PC-3 (cell line): ENCODE measurements around the gene NFKBIA. TPM values are rescaled to one million over a fixed set of nuclear protein-coding genes. Genes with fewer than 3 reads are reported as not detected.
A peak's percentile ranks its signal among the peaks of the same experiment; 100 is the strongest.

Experiments used
- ATAC-seq: fragments of 200-7000 bp; cut with Tn5 transposase; 2 replicates; pipeline ENCODE4 v1.9.1; 2020; ENCODE audit warnings: mild to moderate bottlenecking, moderate library complexity
- BruUV-seq: library from RNA; stranded (reverse); fragments of 400-500 nt; replicated peaks from 2 replicates; lab custom pipeline; 2021; lab: Mats Ljungman, UMichigan
- CTCF ChIA-PET: fragments of 300-600 bp; sonication (Branson Sonifier 250); formaldehyde crosslinking; loops from one replicate; lab custom pipeline; 2022; ENCODE audit warnings: antibody characterized with exemption; lab: Charles Lee
- POLR2A ChIA-PET: fragments of 300-600 bp; sonication (Branson Sonifier 250); formaldehyde crosslinking; loops from one replicate; lab custom pipeline; 2022; ENCODE audit warnings: antibody characterized with exemption; ENCODE audit not compliant: unreplicated experiment; lab: Charles Lee
- DNase-seq: peaks from one replicate; pipeline ENCODE4 v3.0.0-alpha.2; 2015
- H2AFZ ChIP-seq: fragments of 300-600 bp; sonication (generic); 2 replicates; pipeline ENCODE4 v1.6.0; 2016; ENCODE audit warnings: antibody characterized with exemption, low read length
- H3F3A ChIP-seq: fragments of 300-600 bp; sonication (generic); one replicate; pipeline ENCODE4 v1.6.0; 2017; ENCODE audit warnings: antibody characterized with exemption, low read length, control low read depth, mild to moderate bottlenecking; ENCODE audit not compliant: unreplicated experiment
- H3K27ac ChIP-seq: fragments of 300-600 bp; sonication (generic); 2 replicates; pipeline ENCODE4 v1.5.1; 2016; ENCODE audit warnings: mild to moderate bottlenecking, low read length
- H3K27me3 ChIP-seq: fragments of 300-600 bp; sonication (generic); 2 replicates; pipeline ENCODE4 v1.6.1; 2016; ENCODE audit warnings: low read length, mixed read lengths
- H3K36me3 ChIP-seq: fragments of 300-600 bp; sonication (generic); 2 replicates; pipeline ENCODE4 v1.6.1; 2016; ENCODE audit warnings: low read depth, mixed run types, low read length, mixed read lengths
- H3K4me1 ChIP-seq: fragments of 300-600 bp; sonication (generic); 2 replicates; pipeline ENCODE4 v1.5.1; 2016; ENCODE audit warnings: low read length; ENCODE audit not compliant: insufficient read depth
- H3K4me2 ChIP-seq: fragments of 300-600 bp; sonication (generic); 2 replicates; pipeline ENCODE4 v1.6.0; 2016; ENCODE audit warnings: low read length
- H3K4me3 ChIP-seq: fragments of 300-600 bp; sonication (generic); 2 replicates; pipeline ENCODE4 v1.5.1; 2016; ENCODE audit warnings: mild to moderate bottlenecking, low read length, mixed read lengths
- H3K79me2 ChIP-seq: fragments of 300-600 bp; sonication (generic); 2 replicates; pipeline ENCODE4 v1.6.1; 2017; ENCODE audit warnings: low read length, mixed read lengths
- H3K9ac ChIP-seq: fragments of 300-600 bp; sonication (generic); 2 replicates; pipeline ENCODE4 v1.6.0; 2016; ENCODE audit warnings: mild to moderate bottlenecking, low read length
- H3K9me2 ChIP-seq: fragments of 300-600 bp; sonication (generic); replicated peaks from 2 replicates; pipeline ENCODE4 v1.6.1; 2016; ENCODE audit warnings: mixed run types, low read length, mixed read lengths
- H3K9me3 ChIP-seq: fragments of 300-600 bp; sonication (generic); 2 replicates; pipeline ENCODE4 v1.6.1; 2016; ENCODE audit warnings: low read length, mixed read lengths
- H4K20me1 ChIP-seq: fragments of 300-600 bp; sonication (generic); 2 replicates; pipeline ENCODE4 v1.6.1; 2016; ENCODE audit warnings: low read length, mixed read lengths
- CTCF ChIP-seq: fragments of 300-600 bp; sonication (generic); conservative IDR thresholded peaks from 2 replicates; pipeline ENCODE4 v1.5.1; 2017; ENCODE audit warnings: antibody characterized with exemption, low read depth, mild to moderate bottlenecking, low read length
- EZH2 ChIP-seq: fragments of 300-600 bp; sonication (generic); IDR thresholded peaks from one replicate; pipeline ENCODE4 v1.6.1; 2017; ENCODE audit warnings: antibody characterized with exemption, mild to moderate bottlenecking, low read length; ENCODE audit not compliant: unreplicated experiment
- EZH2phosphoT487 ChIP-seq: fragments of 300-600 bp; sonication (generic); IDR thresholded peaks from 2 replicates; pipeline ENCODE4 v1.6.1; 2018; ENCODE audit warnings: mild to moderate bottlenecking, antibody characterized with exemption, low read length, borderline replicate concordance
- intact Hi-C: fragments of 100-400 bp; cut with micrococcal nuclease; formaldehyde crosslinking; loops from 2 replicates; pipeline ENCODE4 v1.9.0; 2023
- total RNA-seq: library from RNA; depleted of rRNA; stranded (reverse); fragments of >200 nt; gene quantifications from 2 replicates; pipeline ENCODE4 v1.2.3, GENCODE V29; 2014

NFKBIA gene
- total RNA-seq, 1 experiment from 2014 or later = 226 TPM

DNA sequence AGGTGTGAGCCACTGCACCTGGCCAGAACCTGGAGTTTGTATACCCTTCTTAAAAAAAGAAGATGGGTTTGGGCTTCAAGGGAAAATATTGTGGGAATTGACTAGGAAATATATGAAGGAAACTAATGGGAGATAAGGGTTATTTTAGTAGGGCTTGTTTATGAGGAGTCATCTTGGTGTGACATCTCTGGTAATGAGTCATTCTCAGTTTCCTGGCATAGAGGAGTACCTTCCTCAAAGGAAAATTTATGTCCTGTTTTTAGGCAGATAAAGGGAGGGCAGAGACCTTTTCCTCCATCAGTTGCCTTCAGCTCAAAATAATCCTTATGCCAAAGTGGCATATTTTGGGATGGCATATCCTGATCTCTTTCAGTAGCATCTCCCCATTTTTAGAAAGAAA lies 30.6 kb upstream of the NFKBIA start:
- no peak for TF ChIP-seq EZH2
- TF ChIP-seq CTCF = no peak
- TF ChIP-seq EZH2phosphoT487 = no peak
- no peak overlapping the region for H2AFZ ChIP-seq
- DNase-seq (peak; percentile 63), ATAC-seq (peak; percentile 85)
- H3K4me3 ChIP-seq = no peak overlapping the region
- ChIA-PET POLR2A (no interaction called here), CTCF (no interaction called here)
- H3K27me3 ChIP-seq = no peaks in the 10 kb centered on the region
- no peak overlapping the region for H3K4me2 ChIP-seq
- no peak overlapping the region for H3K27ac ChIP-seq
- no TSS peak for BruUV-seq
- no peaks in the 10 kb centered on the region for H3K79me2 ChIP-seq
- H4K20me1 ChIP-seq = no peaks in the 10 kb centered on the region
- H3K4me1 ChIP-seq = no peaks in the 10 kb centered on the region
- no peaks in the 10 kb centered on the region for H3K36me3 ChIP-seq
- H3F3A ChIP-seq = no peaks in the 10 kb centered on the region
- no peak overlapping the region for H3K9ac ChIP-seq
- no peaks in the 10 kb centered on the region for H3K9me3 ChIP-seq
- intact Hi-C loops = no loop called here
- no peaks in the 10 kb centered on the region for H3K9me2 ChIP-seq

GRCh38 chr14:35433826-35434225 lies 29.3 kb upstream of the NFKBIA start:
- BruUV-seq = no TSS peak
- H3K4me3 ChIP-seq = no peak overlapping the region
- intact Hi-C loops = no loop called here
- H2AFZ ChIP-seq = no peak overlapping the region
- no peak overlapping the region for H3K9ac ChIP-seq
- ATAC-seq (no peak), DNase-seq (no peak)
- no peak for TF ChIP-seq CTCF
- no peak for TF ChIP-seq EZH2
- TF ChIP-seq EZH2phosphoT487 = no peak
- no peaks in the 10 kb centered on the region for H3K9me3 ChIP-seq
- no peak overlapping the region for H3K4me2 ChIP-seq
- H4K20me1 ChIP-seq = no peaks in the 10 kb centered on the region
- H3K27ac ChIP-seq = no peak overlapping the region
- no peaks in the 10 kb centered on the region for H3K9me2 ChIP-seq
- H3K4me1 ChIP-seq = no peaks in the 10 kb centered on the region
- no peaks in the 10 kb centered on the region for H3F3A ChIP-seq
- POLR2A ChIA-PET = interaction anchor here (0.6 kb wide), 1 partner anchor 39 kb away, joined by 9 read pairs; no protein-coding TSS in a partner anchor
- CTCF ChIA-PET = no interaction called here
- H3K27me3 ChIP-seq = no peaks in the 10 kb centered on the region
- H3K36me3 ChIP-seq = no peaks in the 10 kb centered on the region
- H3K79me2 ChIP-seq = no peaks in the 10 kb centered on the region

DNA sequence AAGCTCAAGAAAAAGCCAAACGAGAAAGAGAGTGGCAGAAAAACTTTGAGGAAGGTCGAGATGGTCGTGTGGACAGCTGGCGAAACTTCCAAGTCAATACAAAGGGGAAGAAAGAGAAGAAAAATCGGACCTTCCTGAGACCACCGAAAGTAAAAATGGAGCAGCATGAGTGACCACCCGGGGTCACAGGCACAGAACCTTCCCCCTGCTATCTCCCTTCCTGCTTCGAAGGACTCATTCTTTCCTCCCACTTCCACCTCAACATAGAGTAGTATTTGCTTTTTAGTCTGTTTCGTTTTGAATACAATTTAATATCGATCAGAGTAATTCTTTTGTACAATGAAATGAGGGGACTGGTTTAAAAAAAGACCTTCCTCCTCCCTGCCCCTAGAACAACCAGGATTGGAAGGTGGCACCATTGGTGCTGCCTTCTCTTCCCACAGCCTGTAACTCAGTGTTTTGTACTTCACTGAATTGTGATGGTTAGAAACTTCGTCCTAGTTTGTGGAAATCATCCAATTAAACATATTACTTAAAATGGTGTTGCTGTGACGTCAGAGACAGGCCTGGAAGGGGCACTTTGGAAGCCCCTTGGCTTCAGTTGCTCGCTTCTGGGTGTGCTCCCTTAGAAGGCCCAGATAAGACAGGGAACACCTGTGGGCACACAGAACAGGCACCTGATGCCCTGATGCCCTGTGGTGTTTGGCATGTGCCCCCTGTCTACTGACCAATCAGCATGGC lies 26.1 kb upstream of the NFKBIA start:
- CTCF ChIA-PET = no interaction called here

More for the DNA sequence above, 26.1 kb upstream of the NFKBIA start:
- Histone ChIP-seq H3K79me2 (no peaks in the 10 kb centered on the region), H3K27me3 (no peaks in the 10 kb centered on the region), H3K36me3 (no peaks in the 10 kb centered on the region), H3K27ac (no peak overlapping the region), H3K4me3 (no peak overlapping the region), H3K4me2 (no peak overlapping the region), H3F3A (no peaks in the 10 kb centered on the region), H3K4me1 (no peaks in the 10 kb centered on the region), H2AFZ (peak overlapping the region; percentile 40; the same call in 1 of the 2 replicates), H3K9ac (no peak overlapping the region), H4K20me1 (no peaks in the 10 kb centered on the region), H3K9me3 (no peaks in the 10 kb centered on the region), H3K9me2 (no peaks in the 10 kb centered on the region)
- DNase-seq = no peak
- TF ChIP-seq CTCF (no peak), EZH2phosphoT487 (no peak), EZH2 (no peak)
- no peak for ATAC-seq
- no TSS peak for BruUV-seq
- POLR2A ChIA-PET = interaction anchor here (0.6 kb wide), 2 partner anchors 8 to 239 kb away, joined by 3 to 7 read pairs; no protein-coding TSS in a partner anchor
- intact Hi-C loops = no loop called here
